ENCODE data around the gene CA10. TPM values are rescaled to one million over a fixed set of nuclear protein-coding genes. Genes with fewer than 3 reads are reported as not detected.

The CA10 gene
- polyA plus RNA-seq, 1 donor (not counting 4 experiments of a cell fraction or from before 2014, with no cell fraction given): 2.9 TPM

DNA sequence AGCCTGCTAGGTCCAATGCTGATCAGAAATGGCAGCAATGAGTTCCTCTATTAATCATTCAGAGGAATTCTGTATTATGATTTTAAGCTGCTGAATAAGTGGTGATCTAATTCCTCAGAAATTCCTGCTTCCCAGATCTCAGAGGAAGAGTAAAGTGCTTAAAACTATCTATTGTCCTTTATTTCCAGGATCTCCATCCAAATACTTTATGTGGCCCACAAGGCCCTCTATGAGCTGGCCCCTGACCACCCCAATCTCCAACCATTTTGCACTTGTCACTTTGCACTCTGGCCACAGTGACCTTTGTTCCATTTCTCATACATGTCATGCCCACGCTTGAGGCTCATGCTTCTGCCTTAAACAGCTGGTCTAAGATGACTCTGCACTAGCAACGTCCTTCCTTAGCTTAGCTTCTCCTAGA lies 93.7 kb downstream of the CA10 start:
- dilution Hi-C loops (cut with MboI; ENCODE audit: extremely low pct_ligation_motif_present, low sequenced_read_pairs): no loop called here
- H4K20me1 ChIP-seq (ENCODE audit: control insufficient read depth, extremely low read depth, insufficient read depth, low read length): no peaks in the 10 kb centered on the region
- H3K36me3 ChIP-seq (ENCODE audit: control insufficient read depth in 2 of 2, extremely low read depth in 1 of 2, insufficient read depth in 2 of 2, low read length in 2 of 2): no peaks in the 10 kb centered on the region
- TF ChIP-seq, protein P1, sequence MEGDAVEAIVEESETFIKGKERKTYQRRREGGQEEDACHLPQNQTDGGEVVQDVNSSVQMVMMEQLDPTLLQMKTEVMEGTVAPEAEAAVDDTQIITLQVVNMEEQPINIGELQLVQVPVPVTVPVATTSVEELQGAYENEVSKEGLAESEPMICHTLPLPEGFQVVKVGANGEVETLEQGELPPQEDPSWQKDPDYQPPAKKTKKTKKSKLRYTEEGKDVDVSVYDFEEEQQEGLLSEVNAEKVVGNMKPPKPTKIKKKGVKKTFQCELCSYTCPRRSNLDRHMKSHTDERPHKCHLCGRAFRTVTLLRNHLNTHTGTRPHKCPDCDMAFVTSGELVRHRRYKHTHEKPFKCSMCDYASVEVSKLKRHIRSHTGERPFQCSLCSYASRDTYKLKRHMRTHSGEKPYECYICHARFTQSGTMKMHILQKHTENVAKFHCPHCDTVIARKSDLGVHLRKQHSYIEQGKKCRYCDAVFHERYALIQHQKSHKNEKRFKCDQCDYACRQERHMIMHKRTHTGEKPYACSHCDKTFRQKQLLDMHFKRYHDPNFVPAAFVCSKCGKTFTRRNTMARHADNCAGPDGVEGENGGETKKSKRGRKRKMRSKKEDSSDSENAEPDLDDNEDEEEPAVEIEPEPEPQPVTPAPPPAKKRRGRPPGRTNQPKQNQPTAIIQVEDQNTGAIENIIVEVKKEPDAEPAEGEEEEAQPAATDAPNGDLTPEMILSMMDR (optimal IDR thresholded peaks at IDR 0.05 in 1 of 3, IDR thresholded peaks at IDR 0.05 in 1 of 3, conservative IDR thresholded peaks at IDR 0.05 in 1 of 3; ENCODE audit: extremely low read depth in 1 of 3, insufficient read depth in 2 of 3, low read length in 3 of 3): no peak
- no peak for TF ChIP-seq EZH2 (IDR thresholded peaks at IDR 0.05; ENCODE audit: low read length)
- no peak overlapping the region for H3K4me3 ChIP-seq (ENCODE audit: control insufficient read depth in 2 of 3, extremely low read depth in 1 of 3, insufficient read depth in 2 of 3, low read depth in 1 of 3, low read length in 3 of 3)
- no peak overlapping the region for H3K9ac ChIP-seq (ENCODE audit: control insufficient read depth, extremely low read depth, insufficient read depth, low read length)
- no peaks in the 10 kb centered on the region for H3K9me1 ChIP-seq (ENCODE audit: control insufficient read depth, extremely low read depth, insufficient read depth, low read length)
- H3K4me2 ChIP-seq (ENCODE audit: control insufficient read depth, extremely low read depth, insufficient read depth, low read depth, low read length): no peak overlapping the region
- no peak overlapping the region for H2AFZ ChIP-seq (ENCODE audit: control insufficient read depth, low read length)
- no peaks in the 10 kb centered on the region for H3K9me3 ChIP-seq (ENCODE audit: control insufficient read depth, low read depth, low read length)
- DNase-seq (ENCODE audit: low read depth, low spot score) (no peak), FAIRE-seq (no peak)
- H3K27ac ChIP-seq (ENCODE audit: control insufficient read depth, insufficient read depth, low read length): no peak overlapping the region
- no peaks in the 10 kb centered on the region for H3K79me2 ChIP-seq (ENCODE audit: control insufficient read depth, insufficient read depth, low read length)
- peaks cover 4% of the 10 kb centered on the region for H3K4me1 ChIP-seq (ENCODE audit: control insufficient read depth, extremely low read depth, insufficient read depth, low read length)
- no peaks in the 10 kb centered on the region for H3K27me3 ChIP-seq (ENCODE audit: control insufficient read depth, extremely low read depth, insufficient read depth, low read length)

DNA sequence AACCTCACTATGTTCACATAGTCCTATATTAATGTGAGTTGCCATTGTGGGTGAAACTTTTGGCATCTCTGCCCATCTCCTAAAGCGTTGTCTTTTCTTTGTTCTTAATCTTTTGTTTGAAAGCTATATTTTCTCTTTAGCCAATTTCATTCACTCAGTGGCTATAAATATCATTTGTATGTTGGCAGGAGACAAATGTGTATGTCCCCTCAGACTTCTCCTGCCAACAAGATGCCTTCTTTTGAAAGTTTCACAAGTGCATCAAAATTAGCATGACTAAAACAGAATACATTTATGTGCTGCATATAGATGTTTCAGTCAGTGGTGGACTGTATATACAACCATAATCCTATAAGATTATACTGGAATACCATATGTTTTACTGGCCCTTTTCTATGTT lies 109.0 kb downstream of the CA10 start:
- no peaks in the 10 kb centered on the region for H3K79me2 ChIP-seq (ENCODE audit: control insufficient read depth, insufficient read depth, low read length)
- DNase-seq (ENCODE audit: low read depth, low spot score) (no peak), FAIRE-seq (no peak)
- dilution Hi-C loops (cut with MboI; ENCODE audit: extremely low pct_ligation_motif_present, low sequenced_read_pairs): no loop called here
- H3K4me2 ChIP-seq (ENCODE audit: control insufficient read depth, extremely low read depth, insufficient read depth, low read depth, low read length): no peak overlapping the region
- no peaks in the 10 kb centered on the region for H3K36me3 ChIP-seq (ENCODE audit: control insufficient read depth in 2 of 2, extremely low read depth in 1 of 2, insufficient read depth in 2 of 2, low read length in 2 of 2)
- H4K20me1 ChIP-seq (ENCODE audit: control insufficient read depth, extremely low read depth, insufficient read depth, low read length): no peaks in the 10 kb centered on the region
- H3K27ac ChIP-seq (ENCODE audit: control insufficient read depth, insufficient read depth, low read length): no peak overlapping the region
- no peak overlapping the region for H2AFZ ChIP-seq (ENCODE audit: control insufficient read depth, low read length)
- no peaks in the 10 kb centered on the region for H3K27me3 ChIP-seq (ENCODE audit: control insufficient read depth, extremely low read depth, insufficient read depth, low read length)
- no peak overlapping the region for H3K9ac ChIP-seq (ENCODE audit: control insufficient read depth, extremely low read depth, insufficient read depth, low read length)
- no peaks in the 10 kb centered on the region for H3K9me1 ChIP-seq (ENCODE audit: control insufficient read depth, extremely low read depth, insufficient read depth, low read length)
- no peak for TF ChIP-seq EZH2 (IDR thresholded peaks at IDR 0.05; ENCODE audit: low read length)
- TF ChIP-seq, protein P1 (optimal IDR thresholded peaks at IDR 0.05 in 1 of 3, IDR thresholded peaks at IDR 0.05 in 1 of 3, conservative IDR thresholded peaks at IDR 0.05 in 1 of 3; ENCODE audit: extremely low read depth in 1 of 3, insufficient read depth in 2 of 3, low read length in 3 of 3): no peak
- H3K4me3 ChIP-seq (ENCODE audit: control insufficient read depth in 2 of 3, extremely low read depth in 1 of 3, insufficient read depth in 2 of 3, low read depth in 1 of 3, low read length in 3 of 3): no peak overlapping the region
- no peaks in the 10 kb centered on the region for H3K4me1 ChIP-seq (ENCODE audit: control insufficient read depth, extremely low read depth, insufficient read depth, low read length)
- no peaks in the 10 kb centered on the region for H3K9me3 ChIP-seq (ENCODE audit: control insufficient read depth, low read depth, low read length)

Data from keratinocyte (primary cell).